Muscle layer of colon (tissue), 2 donors: Measurements from ENCODE around the gene SYT12.

Experiments used
- H3K27ac ChIP-seq: one replicate; pipeline ENCODE4 v1.7.0; 2013; ENCODE audit warnings: low read depth, mild to moderate bottlenecking, low read length, moderate library complexity
- H3K27me3 ChIP-seq, 2 donors: one replicate each; pipeline ENCODE4 v1.7.0; 2013; ENCODE audit warnings: low read length in 2 of 2, mild to moderate bottlenecking in 2 of 2; ENCODE audit not compliant: insufficient read depth in 2 of 2, control insufficient read depth in 1 of 2
- H3K36me3 ChIP-seq: one replicate; pipeline ENCODE4 v1.7.0; 2013; ENCODE audit warnings: mild to moderate bottlenecking, low read length; ENCODE audit not compliant: insufficient read depth
- H3K4me1 ChIP-seq: one replicate; pipeline ENCODE4 v1.7.0; 2013; ENCODE audit warnings: mild to moderate bottlenecking, low read length; ENCODE audit not compliant: insufficient read depth
- H3K4me3 ChIP-seq, 2 donors: one replicate each; pipeline ENCODE4 v1.7.0; 2013; ENCODE audit warnings: low read length in 2 of 2, low read depth in 1 of 2, mild to moderate bottlenecking in 1 of 2, moderate library complexity in 1 of 2
- H3K9ac ChIP-seq: one replicate; pipeline ENCODE4 v1.7.0; 2013; ENCODE audit warnings: low read length
- H3K9me3 ChIP-seq: one replicate; pipeline ENCODE4 v1.7.0; 2013; ENCODE audit warnings: mild to moderate bottlenecking, low read length
- donor health status: abdominal sarcoma.
- donor health status: Adenocarcinoma of cecum.

The SYT12 gene

DNA sequence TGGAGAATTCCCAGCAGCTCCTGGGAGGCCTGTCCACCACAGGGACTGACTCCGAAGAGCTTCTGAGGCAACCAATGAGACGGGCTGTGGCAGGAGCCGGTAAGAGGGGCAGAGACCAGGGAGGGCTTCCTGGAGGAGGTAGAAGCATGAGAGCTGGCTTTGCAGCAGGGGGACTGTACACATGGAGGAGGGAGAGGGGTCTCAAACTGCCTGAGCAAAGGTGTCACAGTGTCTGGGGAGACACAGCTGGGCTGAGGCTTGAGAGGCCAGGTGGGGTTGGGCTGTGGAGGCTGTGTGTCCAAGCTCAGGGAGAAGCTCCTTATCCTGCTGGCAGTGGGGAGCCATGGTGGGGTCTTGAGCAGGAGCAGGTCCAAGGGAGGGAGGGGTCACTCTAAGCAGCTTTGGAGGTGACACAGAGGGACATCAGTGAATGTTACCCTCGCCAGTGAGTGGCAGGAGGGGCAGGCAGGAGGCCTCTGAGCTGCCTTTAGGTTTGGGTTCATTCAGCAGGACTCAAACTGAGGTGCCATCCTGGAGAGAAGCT is 29.1 kb downstream of the SYT12 start:
- peaks cover 8% of the 10 kb centered on the region for H3K4me1 ChIP-seq
- H3K4me3 ChIP-seq: no peak overlapping the region
- peaks cover 0 to 8% of the 10 kb centered on the region in 2 donors for H3K27me3 ChIP-seq
- H3K36me3 ChIP-seq: no peaks in the 10 kb centered on the region
- no peak overlapping the region for H3K27ac ChIP-seq
- H3K9me3 ChIP-seq: no peaks in the 10 kb centered on the region
- H3K9ac ChIP-seq: no peak overlapping the region

DNA sequence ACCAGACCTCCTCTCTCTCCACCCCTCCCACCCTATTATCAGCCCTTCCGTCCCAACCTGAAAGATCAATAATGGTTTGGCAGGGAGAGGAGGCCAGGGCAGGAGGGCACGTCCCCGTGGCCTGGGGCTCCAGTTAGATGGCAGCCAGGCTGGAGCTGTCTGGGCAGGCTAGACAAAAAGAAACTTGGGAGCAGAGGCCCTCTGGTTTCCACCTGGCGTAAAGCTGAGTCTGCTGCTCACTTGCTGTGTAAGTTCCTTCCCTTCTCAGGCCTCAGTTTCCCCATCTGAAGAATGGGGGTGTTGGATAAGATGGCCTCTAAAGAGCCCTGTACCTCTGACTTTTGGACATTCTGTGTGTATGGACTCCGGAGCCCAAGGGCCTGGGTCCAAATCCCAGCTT is 30.0 kb downstream of the SYT12 start:
- Histone ChIP-seq H3K9ac (no peak overlapping the region), H3K27ac (no peak overlapping the region), H3K36me3 (no peaks in the 10 kb centered on the region), H3K4me1 (peaks cover 14% of the 10 kb centered on the region), H3K4me3 (no peak overlapping the region), H3K27me3 (peaks cover 0 to 8% of the 10 kb centered on the region in 2 donors), H3K9me3 (no peaks in the 10 kb centered on the region)

DNA sequence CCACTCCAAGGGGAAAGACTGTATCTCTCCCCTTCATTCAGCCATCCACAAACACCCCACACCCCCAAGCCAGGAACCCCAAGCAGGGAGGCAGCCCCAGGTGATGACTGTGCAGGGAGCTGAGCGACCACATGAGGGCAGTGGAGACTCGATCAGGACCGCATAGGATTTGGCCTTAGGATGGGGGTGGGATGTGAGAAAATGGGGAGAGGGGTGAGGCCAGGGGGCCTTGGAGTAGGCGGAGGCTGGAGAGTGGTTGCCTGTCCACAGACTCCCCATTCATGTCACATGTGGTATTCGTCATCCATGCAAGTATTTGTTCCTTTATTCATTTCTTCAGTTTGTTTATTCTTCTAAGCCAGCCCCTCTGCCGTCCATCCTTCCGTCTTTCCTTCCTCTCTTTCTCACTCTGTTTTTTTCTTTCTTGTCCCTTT is 31.0 kb downstream of the SYT12 start:
- Histone ChIP-seq H3K4me3 (no peak overlapping the region), H3K27me3 (peaks cover 0 to 8% of the 10 kb centered on the region in 2 donors), H3K36me3 (no peaks in the 10 kb centered on the region), H3K9me3 (no peaks in the 10 kb centered on the region), H3K27ac (no peak overlapping the region), H3K4me1 (peaks cover 14% of the 10 kb centered on the region), H3K9ac (no peak overlapping the region)

DNA sequence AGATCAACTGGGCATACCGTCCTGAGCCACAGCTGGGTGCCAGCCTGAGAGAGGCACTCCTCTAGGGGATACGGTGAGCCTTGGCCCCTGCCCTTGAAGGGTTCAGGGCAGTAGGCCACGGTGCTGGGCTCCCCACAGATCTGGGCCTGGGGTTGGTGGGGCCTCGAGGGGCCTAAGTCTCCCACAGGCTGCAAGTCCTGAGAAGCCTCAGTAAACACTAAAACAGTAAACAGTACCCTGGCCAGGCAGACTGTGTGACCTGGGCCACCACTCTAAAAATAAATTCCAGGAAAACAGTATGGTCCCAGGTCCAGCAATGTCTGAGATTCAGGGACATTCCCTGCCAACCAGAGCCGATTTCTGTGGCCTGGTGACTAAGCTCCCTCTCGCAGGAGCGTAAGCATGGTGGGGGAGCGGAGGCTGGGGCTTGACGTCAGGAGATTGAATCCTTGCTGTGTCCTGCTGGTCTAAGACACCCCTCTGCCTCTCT is 31.5 kb downstream of the SYT12 start:
- Histone ChIP-seq H3K9ac (no peak overlapping the region), H3K27ac (no peak overlapping the region), H3K4me1 (peaks cover 14% of the 10 kb centered on the region)

DNA sequence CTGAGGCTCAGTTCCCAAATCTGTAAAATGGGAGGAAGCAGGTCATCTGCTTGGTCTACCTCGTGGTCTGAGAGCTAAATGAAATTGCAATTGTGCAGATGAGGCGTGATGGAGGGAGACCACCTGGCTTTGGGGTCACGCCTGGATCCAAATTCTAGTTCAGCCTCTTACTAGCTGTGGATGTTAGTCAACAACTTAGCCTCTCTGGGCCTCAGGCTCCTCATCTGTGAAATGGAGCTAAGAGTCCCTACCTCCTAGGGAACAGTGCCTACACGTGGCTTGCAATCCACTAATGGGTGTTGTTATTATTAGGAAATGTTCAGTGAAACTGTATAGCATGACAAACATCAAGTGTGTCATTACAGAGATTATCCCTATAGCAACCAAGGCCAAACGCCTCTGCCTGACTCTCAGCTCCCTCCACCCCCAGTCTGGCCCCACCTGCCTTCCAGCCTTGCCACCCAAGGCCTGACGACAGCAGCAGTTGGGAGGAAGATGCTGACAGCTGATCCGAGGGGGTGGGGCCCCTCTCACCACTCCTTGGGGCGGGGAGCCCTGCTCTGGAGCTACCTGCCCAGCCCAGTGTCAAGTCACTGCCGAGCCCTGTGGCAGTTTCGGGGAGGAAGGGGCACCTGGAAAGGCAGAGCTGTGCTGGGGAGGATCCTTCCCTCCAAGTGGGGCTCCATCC is 32.0 kb downstream of the SYT12 start:
- H3K27ac ChIP-seq: no peak overlapping the region

More for the DNA sequence above, 31.5 kb downstream of the SYT12 start:
- no peaks in the 10 kb centered on the region for H3K9me3 ChIP-seq
- H3K27me3 ChIP-seq: peaks cover 0 to 8% of the 10 kb centered on the region in 2 donors
- H3K36me3 ChIP-seq: no peaks in the 10 kb centered on the region
- H3K4me3 ChIP-seq: no peak overlapping the region

DNA sequence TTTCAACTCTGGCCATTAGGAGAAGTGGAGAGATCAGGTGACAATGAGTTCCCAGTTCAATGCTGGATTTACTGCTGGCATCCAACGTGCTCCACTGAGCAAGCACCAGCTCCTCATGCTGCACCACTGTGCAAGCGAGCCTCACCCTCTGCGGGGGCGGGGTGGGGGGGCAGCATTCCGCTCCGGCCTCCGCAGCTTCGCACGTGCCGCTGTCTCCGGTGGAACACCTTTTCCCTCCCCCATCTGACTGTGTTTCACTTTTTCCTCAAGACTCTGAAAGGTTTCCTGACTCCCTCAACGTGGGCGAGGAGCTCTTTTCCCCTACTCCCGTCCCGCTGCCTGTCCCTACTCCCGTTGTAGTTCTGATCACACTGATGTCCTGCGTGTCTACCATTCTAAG is 32.9 kb downstream of the SYT12 start:
- no peaks in the 10 kb centered on the region for H3K9me3 ChIP-seq
- H3K36me3 ChIP-seq: no peaks in the 10 kb centered on the region
- H3K27me3 ChIP-seq: peaks cover 0 to 8% of the 10 kb centered on the region in 2 donors
- H3K4me1 ChIP-seq: peaks cover 14% of the 10 kb centered on the region
- peak overlapping the region; percentile 44 for H3K9ac ChIP-seq
- no peak overlapping the region for H3K27ac ChIP-seq
- peak overlapping the region; percentile 79 to 88 for H3K4me3 ChIP-seq

More for the DNA sequence above, 32.0 kb downstream of the SYT12 start:
- Histone ChIP-seq H3K4me1 (peaks cover 14% of the 10 kb centered on the region), H3K4me3 (no peak overlapping the region), H3K9ac (no peak overlapping the region), H3K36me3 (no peaks in the 10 kb centered on the region), H3K27me3 (peaks cover 0 to 8% of the 10 kb centered on the region in 2 donors), H3K9me3 (no peaks in the 10 kb centered on the region)

DNA sequence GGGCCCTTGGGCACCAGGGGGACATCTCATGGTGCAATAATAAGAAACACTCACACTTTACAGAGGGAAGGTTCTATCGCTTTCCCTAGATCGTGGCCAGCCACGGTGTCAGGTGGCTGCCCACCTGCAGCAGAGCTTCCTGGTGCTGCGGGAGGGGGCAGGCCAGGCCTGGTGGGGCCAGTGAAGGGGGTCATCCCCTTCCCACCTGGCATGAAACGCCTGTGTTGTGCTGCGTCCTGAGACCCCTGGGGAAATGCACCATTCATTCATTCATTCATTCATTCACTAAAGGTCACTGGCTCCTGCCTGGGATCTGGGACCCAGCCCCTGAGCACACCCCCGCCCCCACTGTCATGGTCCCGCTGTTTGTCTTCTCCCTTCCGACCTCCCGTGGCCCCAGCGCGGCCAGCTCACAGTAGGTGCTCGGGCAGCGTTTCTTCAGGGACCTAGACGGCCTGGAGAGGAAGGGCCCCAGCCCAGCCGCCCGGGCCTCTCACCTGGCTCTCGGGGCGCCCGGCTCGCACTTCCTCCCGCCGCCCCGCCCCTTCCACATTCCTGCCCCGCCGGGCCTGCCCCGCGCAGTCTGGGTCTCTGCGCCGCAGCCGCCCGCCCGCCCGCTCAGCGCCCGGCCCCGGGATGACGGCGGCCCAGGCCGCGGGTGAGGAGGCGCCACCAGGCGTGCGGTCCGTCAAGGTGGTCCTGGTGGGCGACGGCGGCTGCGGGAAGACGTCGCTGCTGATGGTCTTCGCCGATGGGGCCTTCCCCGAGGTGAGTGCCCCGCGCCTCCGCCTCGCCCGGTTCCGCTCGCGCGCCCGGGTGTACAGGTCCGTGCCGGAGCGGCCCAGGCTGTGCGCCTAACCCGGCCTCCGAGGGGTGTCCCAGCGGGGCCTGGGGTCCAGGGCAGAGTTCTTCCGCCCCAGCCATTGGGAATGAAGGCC is 33.6 kb downstream of the SYT12 start, which contains the start of gene RHOD:
Gene RHOD, plus strand, starts transcription at position 581 of the 938 bp plus-strand sequence. Its CDS starts 56 bp downstream, at position 637.
- H3K4me3 ChIP-seq: peak within 1 kb of the TSS; percentile 79 to 88

DNA sequence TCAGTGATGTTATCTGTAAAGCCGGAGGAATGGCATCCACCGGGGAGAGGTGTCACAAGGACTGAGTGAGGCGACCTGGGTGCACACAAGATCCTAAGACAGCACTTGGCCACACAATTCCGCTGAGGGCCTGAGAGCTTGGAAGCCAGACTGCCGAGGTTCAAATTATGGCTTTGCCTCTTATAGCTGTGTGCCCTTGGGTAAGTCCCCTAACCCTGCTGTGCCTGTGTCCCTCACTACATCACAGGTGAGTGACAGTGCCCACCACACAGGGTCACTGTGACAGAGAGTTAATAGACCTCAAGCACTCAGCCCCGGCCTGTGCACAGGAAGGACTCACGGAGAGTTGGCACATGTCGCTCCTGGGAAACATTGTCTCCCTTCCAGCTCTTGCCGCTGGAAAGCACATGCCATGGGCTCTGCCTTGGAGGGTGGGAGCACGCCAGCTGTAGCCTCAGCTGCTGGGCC is 34.3 kb downstream of the SYT12 start:
- H3K36me3 ChIP-seq: no peaks in the 10 kb centered on the region
- H3K27ac ChIP-seq: peak overlapping the region; percentile 74
- H3K4me1 ChIP-seq: peaks cover 14% of the 10 kb centered on the region
- H3K9ac ChIP-seq: peak overlapping the region; percentile 33
- peak overlapping the region; percentile 79 to 88 for H3K4me3 ChIP-seq
- peaks cover 0 to 8% of the 10 kb centered on the region in 2 donors for H3K27me3 ChIP-seq
- H3K9me3 ChIP-seq: no peaks in the 10 kb centered on the region

More for the DNA sequence above, 33.6 kb downstream of the SYT12 start, which contains the start of gene RHOD:
- no peaks in the 10 kb centered on the region for H3K36me3 ChIP-seq
- H3K9ac ChIP-seq: peak within 1 kb of the TSS; percentile 44
- H3K9me3 ChIP-seq: no peaks in the 10 kb centered on the region
- H3K27ac ChIP-seq: peak within 1 kb of the TSS; percentile 74
- peaks cover 14% of the 10 kb centered on the region for H3K4me1 ChIP-seq
- H3K27me3 ChIP-seq: peaks cover 0 to 8% of the 10 kb centered on the region in 2 donors

DNA sequence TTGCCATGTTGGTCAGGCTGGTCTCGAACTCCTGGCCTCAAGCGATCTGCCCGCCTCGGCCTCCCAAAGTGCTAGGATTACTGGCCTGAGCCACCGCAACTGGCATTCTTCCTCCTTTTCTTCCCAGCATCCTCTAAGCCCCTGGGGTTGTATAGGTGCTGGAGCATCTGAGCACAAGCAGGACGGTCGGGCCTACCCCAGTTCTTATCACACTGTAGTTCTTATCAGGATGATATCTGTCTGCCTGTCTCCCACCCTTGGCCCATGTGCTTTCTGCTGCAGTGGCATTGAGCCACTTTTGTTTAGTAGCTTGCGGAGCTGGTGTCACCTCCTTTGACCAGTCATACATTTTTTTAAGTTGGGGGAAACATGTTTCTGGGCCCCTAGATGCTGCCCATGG is 35.6 kb downstream of the SYT12 start:
- Histone ChIP-seq H3K27me3 (no peaks in the 10 kb centered on the region), H3K4me1 (peaks cover 14% of the 10 kb centered on the region), H3K36me3 (no peaks in the 10 kb centered on the region), H3K27ac (no peak overlapping the region), H3K4me3 (no peak overlapping the region), H3K9me3 (no peaks in the 10 kb centered on the region), H3K9ac (no peak overlapping the region)

DNA sequence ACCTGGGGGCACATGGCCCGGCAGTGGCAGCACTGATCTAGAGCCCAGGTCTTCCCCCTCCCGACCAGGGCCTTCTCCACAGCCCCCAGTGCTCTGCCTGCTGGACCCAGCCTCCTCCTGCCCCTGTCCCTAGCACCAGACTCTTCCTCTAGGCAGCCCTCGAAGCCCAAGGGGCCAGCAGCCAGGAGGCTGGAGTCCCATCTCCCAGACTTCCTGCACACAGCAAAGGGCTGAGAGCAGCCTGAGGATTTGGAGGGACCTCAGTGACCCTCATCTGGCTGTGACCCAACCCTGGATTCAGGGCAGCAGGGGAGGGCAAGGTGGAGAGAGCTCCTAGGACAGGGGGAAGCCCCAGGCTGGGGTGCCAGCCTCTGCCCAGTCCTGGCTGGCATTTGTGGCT is 36.7 kb downstream of the SYT12 start:
- peaks cover 14% of the 10 kb centered on the region for H3K4me1 ChIP-seq
- H3K27me3 ChIP-seq: no peaks in the 10 kb centered on the region
- H3K9ac ChIP-seq: no peak overlapping the region
- no peak overlapping the region for H3K27ac ChIP-seq
- H3K9me3 ChIP-seq: no peaks in the 10 kb centered on the region
- H3K4me3 ChIP-seq: no peak overlapping the region
- H3K36me3 ChIP-seq: no peaks in the 10 kb centered on the region

DNA sequence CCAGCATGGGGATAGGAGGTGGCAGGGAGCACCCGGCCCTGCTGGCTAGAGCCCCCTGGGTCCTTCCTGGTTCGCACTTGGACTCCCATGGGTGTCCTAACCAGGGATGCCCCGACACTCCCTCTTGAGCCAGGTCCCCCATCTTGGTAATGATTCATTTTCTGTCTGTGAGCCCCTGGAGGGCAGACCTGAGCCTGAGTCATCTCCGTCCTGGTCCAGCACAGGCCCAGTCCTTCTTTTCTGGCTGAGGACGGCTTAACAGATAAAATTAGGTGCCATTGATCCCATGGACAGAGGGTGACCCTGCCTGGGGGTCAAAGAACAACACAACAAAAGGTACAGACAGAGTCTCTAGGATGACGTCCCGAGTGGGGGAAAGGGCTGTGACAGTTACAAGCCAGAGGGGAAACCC is 37.2 kb downstream of the SYT12 start:
- no peak overlapping the region for H3K9ac ChIP-seq
- no peak overlapping the region for H3K4me3 ChIP-seq
- H3K9me3 ChIP-seq: no peaks in the 10 kb centered on the region
- no peaks in the 10 kb centered on the region for H3K27me3 ChIP-seq
- H3K36me3 ChIP-seq: no peaks in the 10 kb centered on the region
- peaks cover 14% of the 10 kb centered on the region for H3K4me1 ChIP-seq
- H3K27ac ChIP-seq: no peak overlapping the region
